T-helper 17 cell (primary cell): ENCODE data around the gene DELE1. TPM values are rescaled to one million over a fixed set of nuclear protein-coding genes. Genes with fewer than 3 reads are reported as not detected.
"Not testable (repeated sequence)": the region's sequence is repeated elsewhere in the genome, so short reads cannot be mapped to it uniquely, and the experiment has no call there.

Experiments used
- ATAC-seq: fragments of 150-1000 bp; cut with Tn5 transposase; 2 replicates; pipeline ENCODE4 v1.10.0; 2021; ENCODE audit warnings: mild to moderate bottlenecking, moderate library complexity
- DNase-seq, 3 donors: peaks; one replicate each; pipeline versions ENCODE4 v3.0.0 to v3.0.0-alpha.2; 2020 to 2021
- H3K9me3 ChIP-seq: one replicate; pipeline ENCODE4 v1.7.0; 2013; ENCODE audit warnings: low read length, mild to moderate bottlenecking; ENCODE audit not compliant: control insufficient read depth, poor library complexity, severe bottlenecking
- H3K27ac Mint-ChIP-seq: one replicate; pipeline ENCODE4 v1.8.0; 2022; ENCODE audit warnings: mild to moderate bottlenecking, moderate library complexity, mixed read lengths
- H3K27me3 Mint-ChIP-seq: one replicate; pipeline ENCODE4 v1.8.0; 2022; ENCODE audit warnings: mixed read lengths
- H3K36me3 Mint-ChIP-seq: one replicate; pipeline ENCODE4 v1.8.0; 2022; ENCODE audit warnings: low read depth, mixed read lengths
- H3K4me1 Mint-ChIP-seq: one replicate; pipeline ENCODE4 v1.8.0; 2022; ENCODE audit warnings: mild to moderate bottlenecking, mixed read lengths
- H3K4me3 Mint-ChIP-seq: one replicate; pipeline ENCODE4 v1.8.0; 2022; ENCODE audit warnings: mild to moderate bottlenecking, moderate library complexity, mixed read lengths
- total RNA-seq, 4 donors: library from RNA in 2 of 4; stranded (reverse) in 2 of 4; gene quantifications; one replicate each; pipeline ENCODE4 v1.2.3 and lab custom pipeline; 2022 to 2026

Gene DELE1
- total RNA-seq, 2 donors from 2014 or later: 76.6 to 86.7 TPM

DNA sequence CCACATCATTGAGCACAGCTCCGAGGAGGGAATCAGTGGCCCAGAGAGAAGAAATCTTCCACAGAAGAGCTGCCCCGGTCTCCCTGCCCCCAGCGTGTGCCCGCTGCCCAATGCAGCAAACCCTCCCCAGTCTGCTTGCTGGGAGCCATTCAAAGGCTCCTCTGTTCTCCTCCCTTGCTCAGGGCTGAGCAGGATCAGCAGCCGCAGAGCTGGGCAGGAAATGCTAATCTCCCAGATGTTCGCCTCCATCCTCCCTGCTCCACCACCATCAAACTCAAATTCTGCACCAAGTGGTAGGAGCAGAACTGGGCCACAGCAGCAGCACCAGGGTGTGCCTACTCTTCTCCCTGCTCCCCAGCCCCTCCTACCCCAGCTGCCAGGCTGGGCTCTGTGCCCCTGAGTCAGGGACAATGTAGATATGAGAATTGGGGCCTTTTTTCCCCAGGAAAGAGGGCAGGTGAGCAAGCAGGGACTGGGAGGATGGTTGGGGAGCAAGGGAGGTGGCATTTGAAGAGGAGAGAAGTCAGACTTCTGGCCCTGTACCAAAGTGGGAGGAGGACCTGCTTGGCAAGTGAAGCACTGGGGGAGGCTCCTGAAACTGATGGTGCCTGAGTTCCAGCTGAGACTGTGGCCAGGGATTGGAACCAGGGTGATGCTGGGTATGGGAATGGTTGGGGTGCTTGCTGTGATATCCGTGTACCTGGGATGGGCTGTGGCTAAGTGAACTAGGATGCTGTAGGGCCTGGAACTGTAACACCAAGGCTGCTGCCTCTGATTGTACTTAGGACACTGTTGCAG, 43.5 kb upstream of the DELE1 start:
- Mint-ChIP-seq H3K4me1 (peaks cover 36% of the 10 kb centered on the region), H3K4me3 (peak overlapping the region; percentile 98), H3K36me3 (peaks cover 11% of the 10 kb centered on the region), H3K27me3 (peaks cover 79% of the 10 kb centered on the region), H3K27ac (peak overlapping the region; percentile 94)
- H3K9me3 ChIP-seq: no peaks in the 10 kb centered on the region
- no peak for DNase-seq
- no peak for ATAC-seq

DNA sequence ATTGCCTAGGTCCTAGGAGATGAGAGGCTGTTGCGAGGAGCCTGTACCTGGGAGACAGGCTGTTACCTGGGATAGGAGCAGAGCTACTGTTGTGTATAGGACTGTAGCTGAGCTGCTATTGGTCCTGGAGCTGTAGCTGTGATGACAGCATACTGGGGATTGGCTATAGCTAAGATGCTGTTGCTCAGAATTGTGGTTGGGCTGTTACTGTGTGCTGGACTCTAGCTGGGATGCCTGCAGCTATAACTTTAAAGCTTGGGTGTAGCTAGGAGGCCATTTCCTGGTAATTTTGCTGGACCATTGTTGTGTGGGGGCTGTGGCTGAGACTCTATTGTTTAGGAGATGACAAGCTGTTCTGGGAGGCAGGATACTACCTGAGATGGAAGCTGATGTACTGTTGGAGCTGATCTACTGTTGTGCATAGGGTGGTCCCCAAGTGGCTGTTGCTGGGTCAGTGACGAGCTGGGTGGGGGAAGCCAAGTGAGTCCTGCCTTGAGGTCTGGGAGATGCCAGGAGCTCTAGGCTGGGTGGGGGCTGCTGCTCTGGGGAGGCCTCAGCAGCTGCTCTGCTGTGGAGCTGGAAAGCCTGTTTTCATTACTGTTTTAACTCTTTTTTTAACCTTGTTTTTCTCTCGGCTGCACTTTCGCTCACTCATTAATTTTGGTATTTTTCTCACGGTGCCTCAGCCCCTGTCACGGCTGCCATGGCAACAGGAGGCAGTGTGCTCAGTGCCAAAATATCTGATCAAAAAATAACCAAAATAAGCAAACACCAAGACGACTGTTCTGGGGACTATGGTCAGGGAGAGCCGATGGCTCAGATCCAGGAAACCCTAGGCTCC, 42.5 kb upstream of the DELE1 start:
- H3K4me1 Mint-ChIP-seq: peaks cover 36% of the 10 kb centered on the region
- peak overlapping the region; percentile 94 for H3K27ac Mint-ChIP-seq
- peaks cover 11% of the 10 kb centered on the region for H3K36me3 Mint-ChIP-seq
- H3K27me3 Mint-ChIP-seq: peaks cover 81% of the 10 kb centered on the region
- ATAC-seq (no peak), DNase-seq (no peak)
- H3K9me3 ChIP-seq: no peaks in the 10 kb centered on the region
- H3K4me3 Mint-ChIP-seq: no peak overlapping the region

DNA sequence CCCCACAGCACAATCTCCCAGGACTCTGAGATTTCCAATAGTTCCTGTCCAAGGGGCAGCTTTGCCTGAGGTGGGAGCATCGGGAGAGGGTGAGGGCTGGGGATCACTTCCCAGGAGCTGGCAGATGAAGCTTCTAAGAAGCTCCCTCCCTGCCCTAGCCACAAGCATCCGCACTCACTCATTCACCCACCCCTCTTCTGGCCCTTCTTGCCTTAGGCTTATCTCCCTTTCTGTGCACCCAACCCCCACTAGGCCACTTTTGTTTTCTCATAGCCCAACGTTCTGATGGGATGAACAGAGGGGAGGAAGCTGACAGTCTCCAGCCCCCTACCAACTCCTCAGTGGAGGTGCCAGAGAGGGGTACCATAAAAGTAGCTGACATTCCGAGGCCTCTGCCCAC, 41.8 kb upstream of the DELE1 start:
- peak overlapping the region; percentile 94 for H3K27ac Mint-ChIP-seq
- no peaks in the 10 kb centered on the region for H3K9me3 ChIP-seq
- DNase-seq: no peak

DNA sequence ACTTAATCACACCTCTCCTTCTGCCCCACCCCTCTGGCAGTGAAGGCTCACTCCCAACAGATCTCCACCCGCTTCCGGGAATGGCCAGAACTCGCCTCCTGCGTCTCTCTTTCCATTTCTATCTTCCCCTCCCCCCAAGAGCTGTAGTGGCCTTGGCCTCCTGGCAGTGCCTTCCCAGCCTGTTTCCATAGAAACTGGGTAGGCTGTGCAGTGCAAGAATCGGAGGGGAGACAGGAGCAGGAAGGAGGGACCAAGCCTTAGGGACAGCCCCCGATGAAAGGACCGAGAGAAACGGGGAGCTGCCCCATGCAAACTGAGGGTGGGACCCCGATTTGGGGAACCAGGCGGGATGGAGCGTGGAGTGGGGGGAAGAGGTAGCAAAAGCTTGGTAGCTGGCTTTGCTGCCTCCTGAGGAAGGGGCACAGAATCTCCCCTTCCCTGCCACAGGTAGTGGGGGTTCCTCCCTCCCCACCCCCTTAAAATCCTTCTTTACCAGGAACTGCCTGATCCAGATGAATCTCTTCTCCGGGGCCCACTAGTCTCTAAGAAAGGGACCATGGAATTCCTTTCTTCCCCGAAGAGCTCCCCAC, 41.0 kb upstream of the DELE1 start:
- Mint-ChIP-seq H3K27ac (peak overlapping the region; percentile 94), H3K4me3 (no peak overlapping the region), H3K36me3 (peaks cover 8% of the 10 kb centered on the region), H3K27me3 (peaks cover 75% of the 10 kb centered on the region), H3K4me1 (peaks cover 28% of the 10 kb centered on the region)
- ATAC-seq (no peak), DNase-seq (no peak)
- H3K9me3 ChIP-seq: no peaks in the 10 kb centered on the region

More for the DNA sequence above, 41.8 kb upstream of the DELE1 start:
- Mint-ChIP-seq H3K4me3 (no peak overlapping the region), H3K27me3 (peaks cover 83% of the 10 kb centered on the region), H3K36me3 (peaks cover 13% of the 10 kb centered on the region), H3K4me1 (peaks cover 36% of the 10 kb centered on the region)
- no peak for ATAC-seq

DNA sequence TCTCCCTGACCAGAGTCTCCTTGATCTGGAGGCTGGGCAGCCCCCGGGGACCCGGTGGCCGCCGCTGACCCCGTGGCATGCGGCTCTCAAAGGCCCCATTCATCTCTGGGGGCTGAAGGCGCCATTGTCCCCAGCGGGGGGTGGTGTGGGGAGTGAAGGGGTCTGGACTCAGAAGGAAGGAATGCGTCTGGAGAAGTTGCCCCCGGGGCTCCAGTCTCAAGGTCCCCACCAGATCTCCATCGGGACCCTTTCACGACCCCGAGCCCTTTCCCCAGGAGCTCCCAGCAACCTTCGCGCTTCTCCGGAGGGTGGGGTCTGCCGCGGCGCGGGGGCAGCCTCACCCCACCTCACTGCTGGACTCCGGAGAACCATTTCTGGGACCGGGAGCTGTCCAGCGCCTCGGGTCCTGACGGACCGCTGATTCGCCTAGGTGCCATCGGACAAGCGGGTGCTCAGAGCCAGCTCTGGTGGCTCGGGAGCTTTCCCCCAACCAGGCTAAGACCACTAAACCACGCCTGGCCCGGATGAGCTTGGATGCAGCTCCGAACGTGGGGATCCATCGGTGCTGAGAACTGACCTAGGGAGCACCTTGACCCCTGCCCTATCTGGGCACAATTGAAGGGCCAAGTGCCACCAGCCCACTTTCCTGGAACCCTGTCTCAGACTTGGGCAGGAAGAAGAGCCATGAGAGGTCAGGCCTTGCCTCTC, 40.3 kb upstream of the DELE1 start:
- Mint-ChIP-seq H3K4me1 (peaks cover 26% of the 10 kb centered on the region), H3K4me3 (no peak overlapping the region), H3K27ac (no peak overlapping the region), H3K27me3 (peaks cover 73% of the 10 kb centered on the region), H3K36me3 (peaks cover 8% of the 10 kb centered on the region)
- no peak for ATAC-seq
- DNase-seq: no peak
- H3K9me3 ChIP-seq: no peaks in the 10 kb centered on the region

DNA sequence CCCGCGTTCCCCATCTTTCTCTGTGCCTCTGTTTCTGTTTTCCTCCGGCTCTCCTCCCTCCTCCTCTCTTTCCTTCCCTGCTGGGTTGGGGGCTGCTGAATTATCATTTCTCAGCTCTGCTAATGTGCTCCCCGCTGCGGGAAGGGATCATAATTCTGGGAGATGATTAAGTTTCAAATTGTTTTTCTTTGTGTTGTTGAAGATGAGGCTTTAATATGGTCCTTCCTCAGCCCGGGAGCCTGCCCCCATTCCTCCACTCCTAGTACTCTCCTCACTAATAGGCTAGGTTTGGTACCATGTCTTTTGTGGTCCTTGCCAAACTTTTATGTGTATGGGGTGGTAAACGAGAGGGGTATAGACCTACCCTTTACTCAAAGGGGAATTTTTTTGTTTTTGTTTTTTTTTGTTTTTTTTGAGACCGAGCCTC, 39.8 kb upstream of the DELE1 start:
- no peak for ATAC-seq
- DNase-seq: no peak
- Mint-ChIP-seq H3K4me1 (peaks cover 21% of the 10 kb centered on the region), H3K27ac (no peak overlapping the region), H3K27me3 (peaks cover 72% of the 10 kb centered on the region), H3K4me3 (peak overlapping the region; percentile 39), H3K36me3 (peaks cover 8% of the 10 kb centered on the region)
- no peaks in the 10 kb centered on the region for H3K9me3 ChIP-seq

DNA sequence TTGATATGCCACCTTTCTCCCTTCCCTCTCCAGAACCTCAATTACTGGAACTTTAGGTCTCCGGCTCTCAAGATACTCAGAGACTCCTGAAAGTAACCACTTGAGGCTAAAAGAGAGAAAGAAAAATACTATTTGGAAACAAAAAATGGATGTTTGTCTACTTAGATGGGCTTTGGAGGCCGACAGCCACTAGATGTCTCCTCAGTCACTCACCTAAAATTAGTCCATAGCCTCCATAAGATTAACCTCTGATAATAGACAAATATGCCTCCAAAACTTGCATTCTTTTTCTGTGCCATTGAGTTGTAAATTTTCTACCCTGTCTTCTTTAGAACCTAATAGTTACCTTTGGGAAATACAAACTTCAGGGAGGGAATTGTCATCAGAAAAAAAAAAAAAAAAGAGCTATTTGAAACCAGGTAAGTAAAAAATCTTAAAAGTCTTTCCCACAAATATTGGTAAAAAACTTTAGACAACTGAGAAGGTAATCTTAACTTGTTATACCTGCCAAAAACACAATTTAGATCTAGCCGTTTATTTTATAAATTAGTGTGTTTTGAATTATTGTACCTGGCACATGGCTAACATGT, 34.3 kb upstream of the DELE1 start:
- Mint-ChIP-seq H3K4me1 (peaks cover 6% of the 10 kb centered on the region), H3K27ac (no peak overlapping the region), H3K36me3 (peaks cover 8% of the 10 kb centered on the region), H3K27me3 (peaks cover 40% of the 10 kb centered on the region), H3K4me3 (no peak overlapping the region)
- DNase-seq (no peak), ATAC-seq (no peak)
- H3K9me3 ChIP-seq: no peaks in the 10 kb centered on the region

DNA sequence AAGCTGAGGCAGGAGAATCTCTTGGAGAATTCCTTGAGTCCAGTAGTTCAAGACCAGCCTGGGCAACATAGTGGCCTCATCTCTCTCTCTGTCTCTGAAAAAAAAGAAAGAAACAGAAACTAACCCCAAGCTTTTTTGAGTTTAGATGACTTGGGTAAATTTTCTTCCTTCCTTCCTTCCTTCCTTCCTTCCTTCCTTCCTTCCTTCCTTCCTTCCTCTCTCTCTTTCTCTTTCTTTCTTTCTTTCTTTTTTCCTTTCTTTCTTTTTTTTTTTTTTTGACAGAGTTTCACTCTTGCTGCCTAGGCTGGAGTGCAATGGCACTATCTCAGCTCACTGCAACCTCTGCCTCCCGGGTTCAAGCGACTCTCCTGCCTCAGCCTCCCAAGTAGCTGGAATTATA, 33.2 kb upstream of the DELE1 start:
- not testable (repeated sequence) for H3K27ac Mint-ChIP-seq, ATAC-seq, H3K36me3 Mint-ChIP-seq

DNA sequence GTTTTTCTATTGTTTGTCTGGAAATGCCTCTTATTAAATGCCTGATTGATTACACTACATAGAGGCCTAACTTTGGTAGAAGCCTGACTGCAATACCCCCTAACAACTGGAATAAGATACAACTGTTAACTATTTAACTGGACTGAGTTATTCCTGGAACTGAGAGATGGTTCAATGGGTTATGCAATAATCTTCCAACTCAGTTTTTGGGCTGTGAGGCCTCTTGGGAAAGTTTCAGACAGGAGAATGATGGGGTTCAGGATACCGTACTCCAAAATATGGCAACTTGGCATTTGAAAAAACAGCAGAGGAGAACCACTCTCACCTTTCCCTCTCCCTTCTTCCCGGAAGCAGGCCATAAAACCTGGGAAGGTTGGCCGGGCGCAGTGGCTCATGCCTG, 26.2 kb upstream of the DELE1 start:
- Mint-ChIP-seq H3K36me3 (peaks cover 6% of the 10 kb centered on the region), H3K27me3 (peaks cover 28% of the 10 kb centered on the region), H3K27ac (no peak overlapping the region), H3K4me3 (no peak overlapping the region), H3K4me1 (peaks cover 2% of the 10 kb centered on the region)
- DNase-seq (no peak), ATAC-seq (no peak)
- no peaks in the 10 kb centered on the region for H3K9me3 ChIP-seq

More for the DNA sequence above, 33.2 kb upstream of the DELE1 start:
- peaks cover 30% of the 10 kb centered on the region for H3K27me3 Mint-ChIP-seq
- H3K4me3 Mint-ChIP-seq, DNase-seq, H3K9me3 ChIP-seq, H3K4me1 Mint-ChIP-seq: not testable (repeated sequence)

DNA sequence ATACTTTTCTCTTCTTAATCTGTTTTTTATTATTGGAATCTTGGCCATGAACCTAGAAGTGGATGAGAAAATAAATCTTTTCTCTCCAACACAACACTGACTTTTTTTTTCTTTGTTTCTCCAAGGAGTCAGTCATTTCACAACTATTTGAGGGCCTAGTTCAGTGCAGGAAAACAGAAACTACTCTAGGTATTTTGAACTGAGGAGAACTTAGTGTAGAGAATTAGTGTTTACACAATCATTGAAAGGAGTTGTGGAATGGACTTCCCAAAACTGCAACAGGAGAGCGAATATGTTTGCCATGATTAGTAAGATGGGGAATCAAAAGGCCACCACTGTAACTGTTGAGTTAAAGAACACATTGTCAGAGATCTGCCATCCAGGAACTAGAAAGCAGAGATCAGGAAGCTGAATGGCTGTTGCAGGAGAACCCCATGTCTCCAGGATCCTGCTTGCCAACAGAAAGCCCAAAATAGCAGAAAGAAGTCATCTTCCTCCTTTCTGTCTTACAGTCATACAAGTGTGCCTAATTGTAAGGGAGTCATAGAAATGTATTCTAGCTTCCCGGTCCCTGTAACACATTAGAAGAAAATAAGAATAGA, 25.1 kb upstream of the DELE1 start:
- no peak overlapping the region for H3K4me3 Mint-ChIP-seq
- DNase-seq: no peak
- no peak overlapping the region for H3K27ac Mint-ChIP-seq
- H3K27me3 Mint-ChIP-seq: peaks cover 37% of the 10 kb centered on the region
- H3K36me3 Mint-ChIP-seq: peaks cover 6% of the 10 kb centered on the region
- H3K9me3 ChIP-seq: no peaks in the 10 kb centered on the region
- ATAC-seq: no peak
- peaks cover 2% of the 10 kb centered on the region for H3K4me1 Mint-ChIP-seq

DNA sequence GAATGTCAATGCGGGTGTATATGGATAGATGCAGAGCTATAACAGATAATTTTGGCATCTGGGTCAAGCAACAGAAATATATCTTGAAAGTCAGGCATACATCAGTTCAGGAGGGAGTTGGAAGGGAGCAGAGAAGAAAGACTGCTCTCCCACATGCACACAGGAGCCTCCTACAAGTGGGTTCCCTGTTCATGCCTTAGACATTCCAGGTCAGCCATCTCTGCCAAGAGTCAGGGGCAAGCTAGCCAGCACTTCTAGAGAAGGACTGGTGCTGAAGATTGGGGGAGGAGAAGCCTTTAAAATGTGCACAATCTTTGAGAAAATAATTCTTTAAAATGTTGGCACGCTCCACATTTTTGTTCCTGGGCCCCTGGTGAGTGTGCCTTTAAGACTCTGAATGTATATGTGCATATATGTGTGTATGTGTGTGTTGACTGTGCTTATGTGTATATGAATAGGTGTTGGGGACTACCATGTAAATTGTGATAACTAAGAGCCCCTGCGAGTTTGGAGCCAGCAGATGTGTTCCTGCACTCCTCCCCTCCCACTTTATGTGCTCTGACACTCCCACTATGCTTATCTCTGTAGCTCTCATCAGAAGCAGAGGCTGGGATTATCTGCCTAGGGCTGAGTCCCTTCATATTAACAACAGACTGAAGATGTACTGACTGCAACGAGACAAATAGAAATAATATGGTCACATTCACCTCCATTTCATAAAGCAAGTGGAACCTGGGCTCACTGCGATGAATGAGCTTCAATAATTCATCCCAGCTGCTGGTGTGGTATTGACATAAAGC, 21.5 kb upstream of the DELE1 start:
- no peak for DNase-seq
- peaks cover 32% of the 10 kb centered on the region for H3K27me3 Mint-ChIP-seq
- no peak overlapping the region for H3K27ac Mint-ChIP-seq
- H3K4me3 Mint-ChIP-seq: no peak overlapping the region
- H3K36me3 Mint-ChIP-seq: peaks cover 6% of the 10 kb centered on the region
- ATAC-seq: no peak
- H3K4me1 Mint-ChIP-seq: peaks cover 2% of the 10 kb centered on the region
- H3K9me3 ChIP-seq: no peaks in the 10 kb centered on the region

DNA sequence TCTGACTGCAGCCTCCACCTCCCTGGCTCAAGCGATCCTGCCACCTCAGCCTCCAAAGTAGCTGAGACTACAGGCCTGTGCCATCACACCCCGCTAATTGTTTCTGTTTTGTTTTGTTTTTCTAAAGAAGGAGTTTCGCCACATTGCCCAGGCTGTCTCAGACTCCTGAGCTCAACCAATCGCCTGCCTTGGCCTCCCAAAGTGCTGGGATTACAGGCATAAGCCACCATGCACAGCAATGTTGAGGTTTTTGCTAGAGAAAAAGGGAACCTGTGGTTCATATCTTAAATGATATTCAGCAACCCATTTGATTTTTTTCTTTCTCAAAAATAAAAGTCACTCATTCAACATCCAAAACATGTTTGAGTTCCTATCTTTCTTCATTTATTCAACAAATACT, 20.4 kb upstream of the DELE1 start:
- Mint-ChIP-seq H3K27me3 (peaks cover 30% of the 10 kb centered on the region), H3K27ac (no peak overlapping the region), H3K4me1 (no peaks in the 10 kb centered on the region), H3K4me3 (no peak overlapping the region), H3K36me3 (peaks cover 6% of the 10 kb centered on the region)
- DNase-seq (no peak), ATAC-seq (no peak)
- H3K9me3 ChIP-seq: no peaks in the 10 kb centered on the region
